Erythroblast (primary cell): ENCODE data around the gene TACC3.

Experiments used
- GATA1 ChIP-seq: IDR thresholded peaks from 2 replicates; pipeline ENCODE4 v1.6.1; 2011; ENCODE audit warnings: low read depth, mild to moderate bottlenecking, control low read depth, low read length, moderate library complexity
- POLR2A ChIP-seq: IDR thresholded peaks from 2 replicates; pipeline ENCODE4 v1.6.1; 2011; ENCODE audit warnings: mild to moderate bottlenecking, low read length

DNA sequence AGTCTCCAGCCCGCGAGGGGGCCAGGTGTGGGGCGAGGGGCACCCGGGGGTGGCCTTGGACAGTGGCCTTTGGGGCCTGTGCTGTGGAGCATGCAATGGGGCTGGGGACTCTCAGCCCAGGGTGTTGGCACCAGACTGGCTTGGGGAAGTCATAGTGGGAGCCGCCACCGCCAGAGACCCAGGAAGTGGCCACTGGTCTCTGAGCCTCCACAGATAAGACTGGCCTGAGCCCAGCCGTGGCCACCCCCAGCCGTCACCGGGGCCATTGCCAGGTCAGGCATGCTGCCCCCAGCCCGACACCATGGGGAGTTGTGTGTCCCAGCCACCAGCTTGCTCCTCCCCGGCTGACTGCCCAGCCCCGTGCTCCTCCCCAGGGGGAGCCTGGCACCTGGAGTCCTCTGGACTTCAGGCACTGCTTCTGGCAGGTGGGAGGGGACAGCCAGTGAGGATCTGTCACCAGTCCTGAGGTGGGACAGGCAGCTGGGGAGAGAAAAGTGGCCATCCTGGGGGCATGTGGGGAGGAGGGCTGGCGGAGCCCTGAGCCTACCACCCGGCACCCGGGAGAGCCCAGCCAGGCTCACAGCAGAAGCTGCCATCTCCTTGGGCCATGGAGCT, 32.5 kb downstream of the TACC3 start:
- TF ChIP-seq POLR2A (no peak), GATA1 (no peak)
